ENCODE data around the gene THSD4.

Gene THSD4

DNA sequence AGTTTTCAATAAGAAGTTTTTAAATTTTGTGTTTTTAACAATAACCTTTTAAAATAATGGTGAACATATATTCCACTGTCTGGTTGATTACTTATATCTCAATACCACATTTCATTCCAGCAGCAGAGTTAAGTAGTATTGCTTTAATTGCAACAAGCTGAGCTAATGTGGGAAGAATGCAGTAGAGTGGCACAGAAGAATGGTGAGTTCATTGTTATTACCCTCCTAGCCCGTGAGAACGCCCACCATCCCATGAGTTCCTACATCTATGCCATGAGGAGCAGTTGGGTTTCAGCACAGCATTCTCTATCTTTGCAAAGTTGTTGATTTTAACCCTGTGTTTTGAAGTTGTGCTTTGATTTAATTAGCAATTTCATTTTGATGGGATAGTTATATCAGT lies 677.2 kb downstream of the THSD4 start:
- no peak for DNase-seq (ENCODE audit: extremely low spot score)
- CTCF ChIA-PET, result interaction anchor here (0.8 to 5.1 kb wide), 2 partner anchors 11 to 49 kb away, joined by 3 to 32 read pairs; no protein-coding TSS in a partner anchor
- TF ChIP-seq, protein P1, sequence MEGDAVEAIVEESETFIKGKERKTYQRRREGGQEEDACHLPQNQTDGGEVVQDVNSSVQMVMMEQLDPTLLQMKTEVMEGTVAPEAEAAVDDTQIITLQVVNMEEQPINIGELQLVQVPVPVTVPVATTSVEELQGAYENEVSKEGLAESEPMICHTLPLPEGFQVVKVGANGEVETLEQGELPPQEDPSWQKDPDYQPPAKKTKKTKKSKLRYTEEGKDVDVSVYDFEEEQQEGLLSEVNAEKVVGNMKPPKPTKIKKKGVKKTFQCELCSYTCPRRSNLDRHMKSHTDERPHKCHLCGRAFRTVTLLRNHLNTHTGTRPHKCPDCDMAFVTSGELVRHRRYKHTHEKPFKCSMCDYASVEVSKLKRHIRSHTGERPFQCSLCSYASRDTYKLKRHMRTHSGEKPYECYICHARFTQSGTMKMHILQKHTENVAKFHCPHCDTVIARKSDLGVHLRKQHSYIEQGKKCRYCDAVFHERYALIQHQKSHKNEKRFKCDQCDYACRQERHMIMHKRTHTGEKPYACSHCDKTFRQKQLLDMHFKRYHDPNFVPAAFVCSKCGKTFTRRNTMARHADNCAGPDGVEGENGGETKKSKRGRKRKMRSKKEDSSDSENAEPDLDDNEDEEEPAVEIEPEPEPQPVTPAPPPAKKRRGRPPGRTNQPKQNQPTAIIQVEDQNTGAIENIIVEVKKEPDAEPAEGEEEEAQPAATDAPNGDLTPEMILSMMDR (IDR thresholded peaks at IDR 0.05; ENCODE audit: control extremely low read depth, extremely low read depth, low read depth, missing control alignments), result no peak
- POLR2A ChIA-PET, result no interaction called here

DNA sequence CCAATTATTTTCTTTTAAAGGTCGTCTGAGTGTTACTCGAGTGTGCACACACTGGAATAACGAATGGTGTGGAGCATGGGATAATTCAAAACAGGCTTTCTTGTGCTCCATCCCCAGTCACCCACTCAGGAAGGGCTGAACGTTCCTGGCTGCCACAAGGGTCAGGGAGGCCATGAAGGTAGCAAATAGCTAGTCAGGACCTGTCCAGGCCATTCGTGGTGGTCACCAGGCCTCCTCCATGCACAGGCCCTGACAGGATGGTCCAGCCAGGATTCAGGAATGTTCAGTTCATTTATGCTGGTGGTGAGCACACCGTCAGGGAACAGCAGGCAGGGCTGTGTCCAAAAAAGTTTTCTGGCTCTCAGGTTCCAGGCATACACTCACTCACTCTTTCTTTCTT lies 683.4 kb downstream of the THSD4 start:
- no peak for DNase-seq (ENCODE audit: extremely low spot score)
- POLR2A ChIA-PET, result no interaction called here
- TF ChIP-seq, protein P1 (IDR thresholded peaks at IDR 0.05; ENCODE audit: control extremely low read depth, extremely low read depth, low read depth, missing control alignments), result no peak
- CTCF ChIA-PET, result interaction anchor here (7.7 to 8.6 kb wide), 2 partner anchors 48 to 55 kb away, joined by 127 to 132 read pairs; no protein-coding TSS in a partner anchor

DNA sequence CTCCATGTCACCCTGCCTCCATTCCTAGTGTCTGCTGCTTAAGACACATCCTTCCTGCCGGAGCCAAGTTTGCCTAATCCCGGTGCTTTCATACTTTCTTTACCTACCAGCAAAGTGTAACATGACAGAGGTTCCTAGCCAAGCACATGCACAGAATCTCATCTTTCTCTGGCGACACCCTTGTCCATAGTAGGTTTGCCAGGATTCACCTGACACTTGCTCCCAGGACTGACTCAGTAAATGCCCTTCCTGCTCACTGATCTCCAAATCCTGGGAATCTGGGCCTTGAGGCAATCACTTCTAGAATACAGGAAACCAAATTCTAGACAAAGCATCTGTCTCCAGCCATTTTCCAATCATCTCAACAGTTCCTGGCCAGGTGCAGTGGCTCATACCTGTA lies 684.9 kb downstream of the THSD4 start:
- POLR2A ChIA-PET, result interaction anchor here (0.6 kb wide), 1 partner anchor 56 kb away, joined by 3 read pairs; no protein-coding TSS in a partner anchor
- CTCF ChIA-PET, result interaction anchor here (0.9 to 8.6 kb wide), 14 partner anchors 10 to 363 kb away, joined by 3 to 132 read pairs (median 10); no protein-coding TSS in a partner anchor
- DNase-seq (ENCODE audit: extremely low spot score), result no peak
- TF ChIP-seq, protein P1 (IDR thresholded peaks at IDR 0.05; ENCODE audit: control extremely low read depth, extremely low read depth, low read depth, missing control alignments), result no peak

DNA sequence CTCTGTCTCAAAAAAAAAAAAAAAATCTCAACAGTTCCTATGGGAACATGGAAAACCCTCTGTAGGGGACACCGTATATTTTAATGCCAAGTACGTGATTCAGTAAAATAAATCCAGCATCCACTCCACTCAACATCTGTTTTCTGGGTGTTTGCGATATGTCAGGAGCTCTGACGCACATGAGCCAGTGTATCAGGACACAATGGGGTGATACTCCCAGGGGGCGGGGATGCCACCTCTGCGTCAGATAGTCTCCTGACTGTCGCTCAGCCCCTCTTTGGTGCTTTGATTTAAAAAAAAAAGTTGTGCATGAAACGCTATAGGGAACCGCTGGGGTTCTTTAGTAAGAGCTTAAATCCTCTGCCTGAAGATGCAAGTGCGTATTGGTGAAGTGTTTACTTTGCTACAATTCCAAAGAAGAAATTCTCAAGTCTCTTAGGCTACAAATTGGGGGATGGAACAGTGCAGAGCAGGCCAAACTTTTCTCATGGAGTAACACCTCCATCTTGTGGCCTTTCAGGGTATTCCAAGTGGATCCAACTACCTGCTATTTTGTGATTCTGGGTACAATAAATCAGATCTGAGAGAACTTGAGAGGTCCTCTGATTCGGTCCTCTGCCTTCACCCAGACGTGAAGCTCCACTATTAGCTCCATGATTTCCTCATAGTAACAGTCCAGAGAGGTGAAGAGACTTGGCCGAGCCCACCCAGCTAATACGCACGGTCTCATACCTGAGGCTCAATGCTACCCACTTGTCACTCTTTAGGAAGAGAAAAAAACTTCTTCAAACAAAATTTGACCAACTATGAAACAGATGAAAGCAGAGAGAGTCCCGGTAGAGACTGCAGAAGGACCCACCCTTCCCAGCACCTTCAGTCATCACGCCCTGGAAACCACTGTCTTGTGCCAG lies 685.8 kb downstream of the THSD4 start:
- ChIA-PET POLR2A (no interaction called here), CTCF (interaction anchor here (0.7 to 8.6 kb wide), 31 partner anchors 8 to 364 kb away, joined by 3 to 132 read pairs (median 7); no protein-coding TSS in a partner anchor)
- TF ChIP-seq, protein P1 (IDR thresholded peaks at IDR 0.05; ENCODE audit: control extremely low read depth, extremely low read depth, low read depth, missing control alignments), result peak; percentile 70
- DNase-seq (ENCODE audit: extremely low spot score), result peak; percentile 65

DNA sequence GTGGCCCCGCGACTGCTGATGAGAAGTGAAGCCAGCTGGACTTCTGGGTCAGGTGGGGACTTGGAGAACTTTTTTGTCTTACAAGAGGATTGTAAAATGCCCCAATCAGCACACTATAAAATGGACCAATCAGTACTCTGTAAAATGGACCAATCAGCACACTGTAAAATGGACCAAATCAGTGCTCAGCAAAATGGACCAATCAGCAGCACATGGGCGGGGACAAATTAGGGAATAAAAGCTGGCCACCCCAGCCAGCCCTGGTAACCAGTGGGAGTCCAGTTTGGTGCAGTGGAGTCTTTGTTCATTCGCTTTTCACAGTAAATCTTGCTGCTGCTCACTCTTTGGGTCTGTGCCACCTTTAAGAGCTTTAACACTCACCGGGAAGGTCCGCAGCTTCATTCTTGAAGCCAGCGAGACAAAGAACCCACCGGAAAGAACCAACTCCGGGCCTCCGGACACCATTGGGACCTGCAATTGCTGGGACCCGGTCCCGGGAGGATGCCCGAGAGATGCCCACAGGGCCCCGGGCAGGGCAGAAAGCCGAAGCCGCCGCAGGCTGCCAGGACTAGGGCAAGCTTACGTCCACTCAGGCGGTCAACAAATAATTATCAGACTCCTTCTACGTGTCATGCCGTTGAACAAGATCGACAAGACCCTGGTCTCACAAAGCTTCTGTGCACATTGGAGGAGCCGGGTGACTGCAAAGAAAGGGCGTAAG lies 686.8 kb downstream of the THSD4 start:
- ChIA-PET POLR2A (no interaction called here), CTCF (interaction anchor here (0.7 to 8.6 kb wide), 32 partner anchors 7 to 363 kb away, joined by 3 to 132 read pairs (median 6); no protein-coding TSS in a partner anchor)
- TF ChIP-seq, protein P1 (IDR thresholded peaks at IDR 0.05; ENCODE audit: control extremely low read depth, extremely low read depth, low read depth, missing control alignments), result no peak
- no peak for DNase-seq (ENCODE audit: extremely low spot score)

DNA sequence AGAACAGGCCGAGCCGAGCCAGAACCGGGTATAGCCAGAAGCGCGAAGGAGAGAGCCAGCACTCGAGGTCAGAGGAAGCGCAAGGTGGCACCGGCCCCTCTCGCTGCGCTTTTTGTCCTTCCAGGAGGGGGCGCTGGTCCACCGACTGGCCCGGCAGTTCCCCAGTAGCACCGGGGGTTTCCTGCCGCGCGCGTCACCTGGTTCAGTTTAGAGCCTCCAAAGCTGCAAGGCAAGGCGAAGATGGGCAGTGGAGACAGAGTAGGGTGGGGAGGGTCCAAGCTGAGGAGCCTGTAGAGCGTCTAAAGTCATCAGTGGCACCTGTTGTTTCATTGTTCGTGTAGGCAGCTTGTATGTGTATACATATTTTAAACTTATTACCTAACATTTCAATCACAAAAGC lies 687.5 kb downstream of the THSD4 start:
- DNase-seq (ENCODE audit: extremely low spot score), result peak; percentile 60

More for the DNA sequence above, 687.5 kb downstream of the THSD4 start:
- POLR2A ChIA-PET, result no interaction called here
- CTCF ChIA-PET, result interaction anchor here (0.8 to 8.6 kb wide), 19 partner anchors 12 to 354 kb away, joined by 3 to 132 read pairs (median 11); no protein-coding TSS in a partner anchor
- TF ChIP-seq, protein P1 (IDR thresholded peaks at IDR 0.05; ENCODE audit: control extremely low read depth, extremely low read depth, low read depth, missing control alignments), result peak; percentile 41

Data from GM10248 (cell line).